T-helper 22 cell (primary cell): ENCODE data around the gene DEAF1.
A peak's percentile ranks its signal among the peaks of the same experiment; 100 is the strongest.

Source experiments
- DNase-seq: peaks from one replicate; pipeline ENCODE4 v3.0.0-alpha.2; 2020; ENCODE audit warnings: low read depth

Gene DEAF1

GRCh38 chr11:721247-721740 lies 26.3 kb upstream of the DEAF1 start:
- DNase-seq, result no peak

DNA sequence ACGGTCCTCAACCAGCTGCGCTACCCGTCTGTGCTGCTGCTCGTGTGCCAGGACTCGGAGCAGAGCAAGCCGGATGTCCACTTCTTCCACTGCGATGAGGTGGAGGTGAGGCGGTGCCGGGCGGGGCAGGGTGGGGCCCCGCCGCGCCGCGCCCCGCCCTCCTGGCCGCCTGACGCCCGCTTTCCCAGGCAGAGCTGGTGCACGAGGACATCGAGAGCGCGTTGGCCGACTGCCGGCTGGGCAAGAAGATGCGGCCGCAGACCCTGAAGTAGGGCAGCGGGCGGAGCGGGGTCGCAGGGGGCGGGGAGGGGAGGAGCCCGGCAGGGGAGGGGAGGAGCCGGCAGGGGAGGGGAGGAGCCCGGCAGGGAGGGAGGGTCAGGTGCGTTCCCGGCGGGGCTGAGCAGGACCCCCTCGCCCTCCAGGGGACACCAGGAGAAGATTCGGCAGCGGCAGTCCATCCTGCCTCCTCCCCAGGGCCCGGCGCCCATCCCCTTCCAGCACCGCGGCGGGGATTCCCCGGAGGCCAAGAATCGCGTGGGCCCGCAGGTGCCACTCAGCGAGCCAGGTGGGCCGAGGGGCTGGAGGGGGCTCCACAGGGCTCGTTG lies 25.7 kb upstream of the DEAF1 start:
- DNase-seq, result peak; percentile 55

GRCh38 chr11:720017-720641 lies 25.1 kb upstream of the DEAF1 start:
- no peak for DNase-seq

DNA sequence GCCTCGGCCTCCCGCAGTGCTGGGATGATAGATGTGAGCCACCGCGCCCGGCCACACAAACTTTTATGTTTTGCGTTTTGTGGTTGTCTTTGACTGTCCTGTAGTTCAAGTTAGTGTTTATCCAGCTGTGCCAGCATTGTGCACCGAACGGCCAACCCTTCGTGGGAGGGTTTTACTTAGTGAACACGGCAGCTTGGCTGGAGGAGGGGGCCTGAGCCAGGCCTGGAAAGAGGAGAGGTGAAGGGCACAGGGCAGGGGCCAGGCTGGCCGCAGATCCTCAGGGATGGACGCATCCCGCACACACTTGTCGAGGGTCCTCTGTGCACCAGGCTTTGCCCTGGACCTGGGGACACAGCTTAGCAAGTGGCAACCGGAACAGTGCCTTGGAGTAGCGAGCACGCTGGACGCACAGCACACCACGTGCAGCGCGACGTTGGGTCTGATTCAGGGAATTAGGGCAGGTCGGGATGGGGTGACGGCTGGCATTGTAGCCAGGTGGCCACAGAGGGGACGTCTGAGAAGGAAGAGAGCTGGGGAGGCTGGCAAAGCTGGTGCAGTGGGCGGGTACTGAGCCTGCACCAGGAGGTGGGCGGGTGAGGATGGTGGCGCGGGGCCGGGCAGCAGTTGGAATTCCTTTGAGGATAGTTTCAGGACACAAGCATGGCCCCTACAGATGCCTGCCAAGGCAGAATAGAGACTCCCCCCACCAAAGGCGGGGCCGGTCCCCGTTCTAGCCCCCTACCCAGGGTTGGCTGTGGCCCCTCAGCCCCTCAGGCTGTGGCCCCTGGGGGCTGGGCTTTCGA lies 24.4 kb upstream of the DEAF1 start:
- no peak for DNase-seq

DNA sequence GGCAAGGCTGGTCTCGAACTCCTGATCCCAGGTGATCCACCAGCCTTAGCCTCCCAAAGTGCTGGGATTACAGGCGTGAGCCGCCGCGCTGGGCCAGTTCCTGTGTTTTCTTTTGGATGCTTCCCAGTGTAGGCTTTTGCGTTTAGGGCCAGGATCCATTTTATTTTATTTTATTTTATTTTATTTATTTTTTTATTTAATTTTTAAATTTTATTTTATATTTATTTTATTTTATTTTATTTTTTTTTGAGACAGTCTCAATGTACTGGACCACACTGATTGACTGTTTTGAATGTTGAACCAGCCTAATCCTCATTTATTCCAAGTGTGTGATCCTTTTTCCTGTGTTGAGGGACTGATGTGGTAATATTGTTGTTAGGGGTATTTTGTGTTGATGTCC lies 19.4 kb upstream of the DEAF1 start:
- no peak for DNase-seq

GRCh38 chr11:709109-709997 lies 14.3 kb upstream of the DEAF1 start:
- DNase-seq, result no peak

- DNase-seq, result no peak
Observed at GRCh38 chr11:708511-708910, 13.5 kb upstream of the DEAF1 start.

- DNase-seq, result no peak
Observed at GRCh38 chr11:707817-708420, 12.9 kb upstream of the DEAF1 start.

DNA sequence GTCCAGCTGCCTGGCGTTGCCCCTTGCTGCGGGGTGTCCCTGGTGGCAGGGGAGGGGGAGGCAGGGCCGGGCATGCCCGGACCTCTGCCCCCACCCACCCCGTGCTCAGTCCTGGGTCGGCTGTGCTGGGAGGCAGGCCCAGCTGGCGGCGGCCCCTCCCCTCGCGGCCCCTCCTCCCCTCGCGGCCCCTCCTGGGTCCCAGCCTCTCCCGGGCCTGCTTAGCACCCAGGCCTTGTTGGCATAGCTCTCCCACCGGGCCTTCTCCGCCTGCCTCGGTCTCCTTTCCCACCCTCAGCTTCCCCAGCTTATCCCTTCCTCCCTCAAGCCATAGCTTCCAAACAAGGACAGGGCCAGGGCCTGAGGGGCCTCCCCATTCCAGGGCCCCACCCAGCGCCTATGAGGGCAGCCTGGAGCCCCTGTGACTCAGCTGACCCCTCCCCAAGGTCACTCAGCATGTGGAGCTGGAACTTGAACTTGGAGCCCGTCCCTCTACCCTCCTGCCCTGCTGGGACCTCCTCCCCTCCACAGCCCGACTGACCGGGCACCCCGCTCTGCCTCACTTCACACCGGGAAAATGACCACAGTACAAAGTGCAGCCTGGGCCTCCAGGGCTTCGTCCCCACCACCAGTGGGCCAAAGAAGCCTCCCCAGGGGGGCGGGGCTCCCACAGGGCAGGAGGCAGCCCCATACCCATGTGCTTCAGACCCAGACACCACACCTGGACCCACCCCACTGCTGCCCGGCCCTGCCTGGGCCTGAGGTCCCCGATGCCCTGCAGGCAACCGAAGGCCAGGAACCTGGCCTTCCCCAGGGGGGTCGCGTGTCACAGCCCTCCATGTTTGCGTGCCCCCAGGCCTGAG lies 12.2 kb upstream of the DEAF1 start:
- no peak for DNase-seq

- no peak for DNase-seq
Observed at GRCh38 chr11:706439-706956, 11.5 kb upstream of the DEAF1 start.

GRCh38 chr11:705646-706438 lies 10.8 kb upstream of the DEAF1 start, which contains the start of gene EPS8L2:
EPS8L2 (plus strand) TSS chr11:706231; CDS start chr11:709408, 3,177 bp downstream.
- no peak for DNase-seq

DNA sequence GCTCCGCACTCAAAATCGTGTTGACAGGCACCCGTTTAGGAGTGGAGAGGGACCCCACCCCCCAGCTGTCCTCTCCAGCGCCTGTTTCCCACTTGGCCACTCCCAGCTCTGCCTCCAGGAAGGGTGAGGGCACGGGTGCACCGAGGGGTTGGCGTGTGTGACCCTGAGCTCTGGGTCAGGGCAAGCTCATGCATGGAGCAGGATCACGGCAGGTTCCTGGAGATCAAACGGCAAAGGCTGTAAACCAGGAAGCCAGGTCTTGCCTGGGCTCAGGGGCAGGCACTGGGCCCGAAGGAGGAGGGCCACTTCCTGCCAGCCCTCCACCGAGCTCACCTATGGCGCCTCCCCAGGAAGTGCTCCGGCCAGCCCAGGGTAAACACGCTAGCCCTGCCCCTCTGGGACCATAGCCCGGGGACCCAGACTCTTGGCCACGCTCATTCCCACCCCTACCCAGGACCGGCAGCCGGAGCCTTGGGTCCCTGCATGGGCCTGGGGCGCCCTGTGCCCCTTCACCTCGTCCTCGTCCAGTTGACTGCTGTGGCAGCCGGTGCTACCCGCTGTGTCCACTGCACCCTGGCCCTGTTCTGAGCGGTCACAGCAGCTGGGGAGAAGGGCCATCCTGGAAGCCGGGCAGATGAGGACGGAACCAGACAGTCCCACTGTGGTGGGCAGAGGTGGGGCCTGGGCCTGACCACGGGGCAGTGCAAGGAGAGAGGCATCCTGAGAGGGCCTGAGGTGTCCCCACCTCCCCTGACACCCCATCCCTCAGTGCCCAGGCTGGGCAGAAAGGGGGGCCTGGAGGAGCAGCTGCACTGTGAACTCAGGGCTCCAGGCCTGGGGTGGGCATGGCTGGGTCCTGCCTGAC lies 10.0 kb upstream of the DEAF1 start:
- no peak for DNase-seq

DNA sequence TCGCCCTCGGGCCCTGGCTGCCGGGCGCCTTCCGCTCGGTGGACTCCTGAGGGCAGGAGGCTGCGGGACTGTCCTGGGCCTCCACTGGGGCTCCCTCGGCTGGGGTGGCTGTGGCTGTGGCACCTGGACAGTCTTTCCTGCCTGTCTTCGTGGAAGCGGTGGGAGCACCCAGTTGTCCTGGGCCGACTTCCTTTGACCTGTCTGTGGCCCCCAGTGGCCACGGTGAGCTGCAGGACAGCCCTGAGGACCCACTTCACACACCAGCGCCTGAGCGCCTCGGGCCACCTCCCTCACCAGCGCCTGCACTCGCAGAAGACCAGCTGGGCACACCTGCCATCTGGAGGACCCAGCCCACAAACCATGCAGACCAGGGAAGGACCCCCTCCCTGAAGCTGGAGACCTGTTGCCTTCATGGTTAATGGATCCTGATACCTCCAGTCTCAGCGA lies 9.2 kb upstream of the DEAF1 start:
- no peak for DNase-seq

GRCh38 chr11:703506-703905 lies 8.5 kb upstream of the DEAF1 start:
- no peak for DNase-seq

- no peak for DNase-seq
Observed at GRCh38 chr11:702462-703461, 7.7 kb upstream of the DEAF1 start.

DNA sequence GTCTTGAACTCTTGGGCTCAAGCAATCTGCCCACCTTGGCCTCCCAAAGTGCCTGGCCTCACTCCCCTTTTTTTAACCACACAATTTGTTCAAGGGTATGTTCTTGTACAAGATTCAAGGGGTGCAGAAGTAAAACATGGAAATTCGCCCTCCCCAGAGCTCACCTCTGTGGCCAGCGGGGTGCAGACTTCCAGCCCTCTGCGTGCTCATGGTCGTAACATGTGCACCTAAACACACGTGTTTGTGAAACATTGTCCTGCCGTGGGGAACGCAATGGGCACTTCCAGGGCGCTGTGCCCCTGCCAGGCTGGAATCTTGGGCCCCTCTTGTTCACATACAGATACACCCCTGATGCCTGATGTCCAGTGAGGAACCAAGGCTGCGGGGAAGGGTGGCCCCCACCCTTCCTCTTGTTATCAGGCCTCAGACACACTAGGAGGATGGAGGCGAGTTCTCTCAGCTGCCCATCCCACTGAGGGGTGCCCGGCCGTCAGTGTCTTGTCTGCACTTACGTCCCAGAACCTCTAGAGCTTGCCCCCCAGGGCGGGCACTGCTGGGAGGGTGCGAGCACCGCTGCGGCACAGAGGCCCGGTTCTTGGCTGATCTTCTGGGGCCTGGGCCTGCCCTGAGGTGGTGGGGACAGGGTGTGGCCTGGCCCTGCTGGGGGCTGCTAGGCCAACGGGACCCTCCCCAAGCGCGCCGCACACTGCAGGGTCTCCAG lies 6.9 kb upstream of the DEAF1 start:
- DNase-seq, result no peak

GRCh38 chr11:699753-700152 lies 4.7 kb upstream of the DEAF1 start:
- DNase-seq, result no peak
